Islet precursor cell (in vitro differentiated cells): ENCODE data around the gene ZNF548.
A peak's percentile ranks its signal among the peaks of the same experiment; 100 is the strongest.
"Not testable (repeated sequence)": the region's sequence is repeated elsewhere in the genome, so short reads cannot be mapped to it uniquely, and the experiment has no call there.

Source experiments
- DNase-seq: peaks from one replicate; pipeline ENCODE4 v3.0.0-alpha.2; 2018

The ZNF548 gene

DNA sequence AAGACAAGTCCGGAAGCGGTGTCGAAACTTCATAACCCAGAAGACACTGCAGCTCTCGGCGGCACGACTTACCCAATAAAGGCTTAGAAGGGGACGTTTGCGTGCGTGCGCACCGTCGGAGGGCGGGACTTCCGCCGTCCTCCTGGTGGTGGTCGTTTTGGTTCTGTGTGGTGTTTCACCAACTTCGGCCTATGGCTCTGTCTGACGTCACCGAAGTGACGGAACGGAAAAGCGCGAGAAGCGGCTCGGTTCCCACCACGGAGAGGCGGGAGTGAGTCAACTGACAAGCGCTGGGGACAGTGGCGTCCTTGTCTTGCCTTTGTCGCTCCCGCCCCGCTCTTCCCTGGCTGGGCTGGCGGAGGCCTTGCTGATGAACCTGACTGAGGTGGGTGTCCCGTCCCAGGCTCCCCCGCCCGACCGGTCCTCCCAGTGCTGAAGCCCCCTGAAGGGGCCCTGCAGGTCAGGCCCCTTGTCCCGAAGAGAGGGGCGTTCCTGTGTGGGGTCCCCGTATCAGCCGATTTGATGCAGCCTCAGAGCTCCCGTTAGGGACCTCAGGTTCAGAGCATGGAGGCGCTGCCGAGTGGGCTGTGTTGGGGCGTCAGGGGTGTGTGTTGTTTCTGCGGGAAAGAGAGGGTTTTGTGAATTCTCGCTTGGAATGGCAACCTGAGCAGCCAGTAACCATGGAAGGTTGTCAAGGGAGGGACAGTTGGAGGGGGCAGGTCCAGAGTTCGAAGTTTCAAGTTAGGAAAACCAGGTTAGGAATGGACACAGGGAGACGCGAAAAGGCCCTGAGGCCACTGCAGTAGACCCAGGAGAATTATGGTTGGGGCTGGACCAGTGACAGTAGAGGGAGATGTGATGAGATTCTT lies at the start of gene ZNF548:
TSS of gene ZNF548 (plus strand) at position 125 of the 869 bp plus-strand sequence. CDS start at position 371, 246 bp downstream.
- peak; percentile 100 for DNase-seq

DNA sequence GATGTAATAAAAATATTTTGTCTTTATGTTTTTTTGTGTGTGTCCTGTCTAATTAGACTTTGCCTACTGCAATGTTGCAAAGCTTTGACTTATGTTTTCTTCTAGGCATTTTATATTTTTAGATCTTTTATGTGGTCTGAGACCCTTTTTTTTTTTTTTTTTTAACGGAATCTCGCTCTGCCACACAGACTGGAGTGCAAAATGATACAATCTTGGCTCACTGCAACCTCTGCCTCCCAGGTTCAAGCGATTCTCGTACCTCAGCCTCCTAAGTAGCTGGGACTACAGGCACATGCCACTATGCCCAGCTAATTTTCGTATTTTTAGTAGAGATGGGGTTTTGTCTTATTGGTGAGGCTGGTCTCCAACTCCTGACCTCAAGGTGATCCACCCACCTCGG lies 47.1 kb upstream of the ZNF548 start:
- no peak for DNase-seq

DNA sequence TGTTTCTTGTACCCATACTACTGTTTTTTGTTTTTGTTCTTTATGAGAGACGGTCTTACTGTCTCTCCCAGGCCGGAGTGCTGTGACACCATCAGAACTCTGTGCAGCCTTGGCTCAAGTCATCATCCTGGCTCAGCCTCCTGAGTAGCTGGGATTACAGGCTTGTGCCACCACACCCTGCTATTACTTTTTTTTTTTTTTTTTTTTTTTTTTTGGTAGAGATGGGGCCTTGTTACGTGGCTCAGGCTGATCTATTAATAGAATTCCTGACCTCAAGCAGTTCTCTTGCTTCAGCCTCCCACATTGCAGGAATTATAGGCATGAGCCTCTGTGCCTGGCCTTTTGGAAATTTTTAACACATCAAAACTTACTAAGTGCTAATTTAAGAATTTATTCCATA lies 41.5 kb upstream of the ZNF548 start:
- DNase-seq: no peak

DNA sequence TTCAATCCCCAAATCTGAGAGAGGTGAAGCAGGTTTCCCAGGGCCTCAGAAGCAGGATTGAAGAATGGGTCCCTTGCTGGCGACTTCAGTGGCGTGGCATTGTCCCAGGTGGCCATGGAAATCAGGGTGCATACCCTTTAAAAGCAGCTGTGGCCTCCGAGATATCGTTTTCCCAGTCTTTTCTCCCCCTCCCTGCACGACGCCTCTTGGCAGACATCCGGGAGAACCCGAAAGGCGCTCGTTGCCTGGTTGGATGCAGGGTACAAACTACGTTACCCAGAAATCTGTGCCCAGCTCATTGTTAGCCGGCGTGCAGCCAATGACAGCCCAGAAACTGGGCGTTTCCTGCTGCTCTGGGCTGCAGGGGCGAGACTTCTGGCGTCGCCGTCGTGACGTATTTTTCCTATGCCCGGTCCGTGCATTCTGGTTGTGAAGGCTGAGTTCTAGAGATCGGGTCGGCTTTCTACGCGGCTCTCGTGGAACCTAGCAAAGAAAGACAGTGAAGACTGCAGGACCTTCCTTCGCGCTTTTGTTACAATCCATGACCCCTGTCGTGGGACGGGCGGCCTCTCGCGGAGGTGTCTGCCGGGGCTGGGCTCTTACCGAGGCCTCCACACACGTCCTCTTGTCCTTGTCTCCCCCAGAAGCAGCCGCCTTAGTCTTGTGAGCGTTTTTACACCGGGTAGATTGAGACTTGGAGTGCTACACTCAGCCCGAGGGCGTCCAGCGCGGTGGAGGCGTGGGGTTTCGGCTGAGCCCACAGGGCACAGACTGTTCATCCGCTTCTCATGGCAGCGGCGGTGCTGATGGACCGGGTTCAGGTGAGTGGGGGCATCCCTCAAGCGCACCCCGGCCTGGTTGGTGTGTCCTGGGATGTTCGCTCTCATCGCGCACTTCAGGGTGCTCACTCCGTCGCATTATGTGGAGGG lies 38.5 kb upstream of the ZNF548 start, which contains the start of gene ZNF304:
TSS of gene ZNF304 (plus strand) at position 395 of the 929 bp plus-strand sequence. CDS start at position 789, 394 bp downstream.
- DNase-seq: peak; percentile 97

DNA sequence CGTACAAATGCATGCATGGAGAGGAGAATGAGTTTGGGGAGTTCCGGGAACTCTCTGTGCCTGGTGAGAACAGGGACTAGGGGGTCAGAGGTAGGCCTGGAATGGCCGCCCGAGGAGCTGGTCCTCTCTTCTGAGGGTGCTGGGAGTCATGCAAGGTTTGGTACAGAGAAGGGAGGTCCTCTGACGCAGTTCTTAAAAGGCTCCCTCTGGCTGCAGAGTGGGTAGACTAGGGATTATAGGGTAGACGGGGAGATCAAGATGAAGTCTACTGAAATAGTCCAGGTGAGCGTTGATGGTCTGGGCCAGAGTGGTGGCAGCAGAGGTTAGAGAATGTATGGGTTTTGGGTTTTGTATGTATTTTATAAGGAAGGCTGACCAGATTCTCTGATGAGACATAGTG lies 37.8 kb upstream of the ZNF548 start:
- no peak for DNase-seq

DNA sequence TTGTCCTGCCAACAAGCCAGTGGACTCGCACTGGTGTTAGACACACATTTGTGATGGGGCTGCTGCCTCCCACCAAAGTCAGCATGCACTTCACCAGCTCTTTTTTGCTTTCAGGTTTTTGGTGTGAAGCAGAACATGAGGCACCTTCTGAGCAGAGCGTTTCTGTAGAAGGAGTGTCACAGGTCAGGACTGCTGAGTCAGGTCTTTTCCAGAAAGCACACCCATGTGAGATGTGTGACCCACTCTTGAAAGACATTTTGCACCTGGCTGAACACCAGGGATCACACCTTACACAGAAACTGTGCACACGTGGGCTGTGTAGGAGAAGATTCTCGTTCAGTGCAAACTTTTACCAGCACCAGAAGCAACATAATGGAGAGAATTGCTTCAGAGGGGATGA lies 33.7 kb upstream of the ZNF548 start:
- DNase-seq: no peak

DNA sequence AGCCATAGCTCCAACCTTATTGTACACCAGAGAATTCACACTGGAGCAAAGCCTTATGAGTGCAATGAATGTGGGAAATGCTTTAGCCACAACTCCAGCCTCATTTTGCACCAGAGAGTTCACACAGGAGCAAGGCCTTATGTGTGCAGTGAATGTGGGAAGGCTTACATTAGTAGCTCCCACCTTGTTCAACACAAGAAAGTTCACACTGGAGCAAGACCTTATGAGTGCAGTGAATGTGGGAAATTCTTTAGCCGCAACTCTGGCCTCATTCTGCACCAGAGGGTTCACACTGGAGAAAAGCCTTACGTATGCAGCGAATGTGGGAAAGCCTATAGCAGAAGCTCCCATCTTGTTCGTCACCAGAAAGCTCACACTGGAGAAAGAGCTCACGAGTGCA lies 32.2 kb upstream of the ZNF548 start:
- no peak for DNase-seq

DNA sequence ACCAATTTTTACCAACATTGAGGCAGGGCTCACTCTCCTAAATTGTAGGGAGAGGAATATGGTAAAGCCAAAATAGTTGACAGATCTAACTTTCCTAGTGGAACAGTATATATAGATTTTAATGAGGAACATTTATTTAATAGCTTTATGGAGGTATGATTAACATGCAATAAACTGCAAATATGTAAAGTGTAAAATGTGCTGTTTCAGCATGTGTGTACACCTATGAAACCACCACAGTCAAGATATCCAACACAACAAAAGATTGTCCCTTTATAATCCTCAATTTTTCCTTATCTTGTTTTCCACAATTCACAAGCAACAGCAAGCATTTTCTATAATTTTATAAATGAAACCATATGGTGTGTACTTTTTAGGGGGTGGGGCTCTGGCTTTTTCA lies 30.4 kb upstream of the ZNF548 start:
- DNase-seq: no peak

DNA sequence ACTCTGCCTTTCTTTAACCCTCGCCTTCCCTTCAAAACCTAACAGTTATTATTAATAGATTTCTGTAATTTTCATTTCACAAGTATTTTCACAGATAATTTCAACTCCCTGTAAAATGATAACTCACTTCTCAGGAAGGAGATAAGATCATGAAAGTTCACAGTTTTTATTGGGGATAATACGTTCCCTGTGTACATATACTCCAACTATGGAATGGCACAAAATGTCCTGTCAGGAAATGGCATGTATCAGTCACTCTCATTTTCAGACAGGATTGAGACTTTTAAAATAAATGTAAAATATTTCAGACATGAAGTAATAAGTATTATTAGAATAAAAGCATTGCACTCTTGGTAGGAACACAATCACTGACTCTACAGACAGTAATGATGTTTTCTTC lies 27.2 kb upstream of the ZNF548 start:
- no peak for DNase-seq

DNA sequence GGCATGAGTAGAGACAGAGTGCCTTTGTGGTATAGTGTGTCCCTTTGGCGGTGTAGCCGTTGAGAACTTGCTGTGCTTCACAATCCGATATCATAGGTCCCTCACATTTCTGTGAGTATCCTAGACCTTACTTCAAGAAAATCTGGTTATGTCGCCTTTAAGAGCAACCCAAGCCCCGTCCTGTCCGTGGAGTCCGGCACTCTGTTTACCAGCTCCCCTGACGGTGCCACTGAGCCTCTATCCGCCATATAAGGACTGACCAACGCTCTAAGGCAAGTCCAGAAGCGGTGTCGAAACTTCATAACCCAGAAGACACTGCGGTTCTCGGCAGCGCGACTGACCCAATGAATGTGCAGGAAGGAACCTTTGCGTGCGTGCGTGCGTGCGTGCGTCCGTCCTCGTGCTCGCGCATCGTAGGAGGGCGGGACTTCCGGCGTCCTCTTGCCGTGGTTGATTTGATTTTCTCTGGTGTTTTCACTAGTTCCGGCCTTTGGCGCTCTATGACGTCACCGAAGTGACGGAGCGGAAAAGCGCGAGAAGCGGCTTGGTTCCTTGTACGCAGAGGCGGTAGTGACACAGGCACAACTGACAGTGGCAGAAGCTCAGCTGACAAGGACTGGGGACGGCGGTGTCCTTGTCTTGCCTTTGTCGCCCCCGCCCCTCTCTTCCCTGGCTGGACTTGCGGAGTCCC lies 26.5 kb upstream of the ZNF548 start, which contains the start of the genes TRAPPC2B and ZNF547:
TSS of gene TRAPPC2B (plus strand) at position 555 of the 691 bp plus-strand sequence. CDS start 1,283 bp downstream, outside the sequence.
TSS of gene ZNF547 (plus strand) at position 555 of the 691 bp plus-strand sequence. CDS start 5,005 bp downstream, outside the sequence.
- peak; percentile 100 for DNase-seq

DNA sequence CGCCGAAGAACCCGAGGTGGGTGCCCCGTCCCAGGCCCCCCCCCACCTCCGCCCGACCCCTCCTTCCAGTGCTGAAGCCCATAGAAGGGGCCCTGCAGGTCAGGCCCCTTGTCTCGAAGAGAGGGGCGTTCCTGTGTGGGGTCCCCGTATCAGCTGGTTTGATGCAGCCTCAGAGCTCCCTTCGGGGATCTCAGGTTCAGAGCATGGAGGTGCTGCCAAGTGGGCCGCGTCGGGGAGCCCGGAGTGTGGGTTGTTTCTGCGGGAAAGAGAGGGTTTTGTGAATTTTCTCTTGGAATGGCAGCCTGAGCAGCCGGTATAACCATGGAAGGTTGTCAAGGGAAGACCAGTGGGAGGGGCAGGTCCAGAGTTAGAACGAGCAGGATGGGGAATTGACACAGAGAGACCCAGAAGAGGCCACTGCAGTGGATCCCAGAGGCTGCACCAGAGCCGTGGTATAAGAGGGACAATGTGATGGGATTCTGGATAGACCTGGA lies 25.9 kb upstream of the ZNF548 start:
- no peak for DNase-seq

DNA sequence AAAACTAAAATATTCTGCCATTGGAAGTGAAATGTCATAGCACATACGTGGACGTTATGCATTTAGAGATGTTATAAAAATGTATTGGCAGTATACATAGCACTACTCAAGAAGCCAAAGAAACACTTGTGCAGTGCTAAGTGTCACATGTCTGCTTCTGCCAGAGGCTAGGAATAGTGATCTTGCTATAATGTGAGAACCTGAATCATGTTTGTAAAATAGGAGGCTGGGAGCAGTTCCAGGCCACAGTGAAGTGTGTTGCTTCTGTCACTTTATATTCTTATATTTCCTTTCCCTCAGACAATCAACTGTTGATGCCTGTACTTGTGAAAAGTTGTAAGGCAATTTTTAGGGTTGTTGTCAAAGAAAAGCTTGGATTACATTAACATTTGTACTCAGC lies 22.9 kb upstream of the ZNF548 start:
- no peak for DNase-seq

DNA sequence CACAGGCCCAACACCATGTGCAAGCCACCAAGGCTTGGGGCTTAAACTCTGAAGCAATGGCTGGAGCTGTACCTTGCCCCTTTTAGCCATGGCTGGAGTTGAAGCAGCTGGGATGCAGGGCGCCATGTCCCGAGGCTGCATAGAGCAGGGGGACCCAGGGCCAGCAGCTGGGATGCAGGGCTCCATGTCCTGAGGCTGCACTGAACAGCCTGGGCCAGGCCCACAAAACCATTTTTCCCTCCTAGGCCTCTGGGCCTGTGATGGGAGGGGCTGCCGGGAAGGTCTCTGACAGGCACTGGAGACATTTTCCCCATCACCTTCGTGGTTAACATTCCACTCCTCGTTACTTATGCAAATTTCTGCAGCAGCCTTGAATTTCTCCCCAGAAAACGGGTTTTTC lies 15.5 kb upstream of the ZNF548 start:
- DNase-seq: no peak

DNA sequence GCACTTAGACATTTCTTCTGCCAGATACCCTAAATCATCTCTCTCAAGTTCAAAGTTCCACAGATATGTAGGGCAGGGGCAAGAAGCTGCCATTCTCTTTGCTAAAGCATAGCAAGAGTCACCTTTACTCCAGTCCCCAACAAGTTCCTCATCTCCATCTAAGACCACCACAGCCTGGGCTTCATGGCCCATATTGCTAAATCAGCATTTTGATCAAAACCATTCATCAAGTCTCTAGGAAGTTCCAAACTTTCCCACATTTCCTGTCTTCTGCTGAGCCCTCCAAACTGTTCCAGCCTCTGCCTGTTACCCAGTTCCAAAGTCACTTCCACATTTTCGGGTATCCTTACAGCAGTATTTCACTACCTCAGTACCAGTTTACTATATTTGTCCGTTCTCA lies 15.0 kb upstream of the ZNF548 start:
- not testable (repeated sequence) for DNase-seq

DNA sequence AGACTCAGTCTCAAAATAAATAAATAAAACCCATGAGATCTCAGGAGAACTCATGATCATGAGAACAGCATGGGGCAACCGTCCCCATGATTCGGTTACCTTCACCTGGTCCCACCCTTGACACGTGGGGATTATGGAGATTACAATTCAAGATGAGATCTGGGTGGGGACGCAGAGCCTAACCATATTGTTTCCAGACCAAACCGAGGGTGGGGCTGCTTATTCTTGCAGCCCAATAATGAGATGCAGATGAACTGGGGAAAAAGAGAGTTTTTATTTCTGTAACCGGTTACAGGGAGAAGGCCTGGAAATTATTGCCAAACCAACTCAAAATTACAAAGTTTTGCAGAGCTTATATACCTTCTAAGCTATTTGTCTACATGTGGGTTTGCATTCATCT lies 13.5 kb upstream of the ZNF548 start:
- no peak for DNase-seq

DNA sequence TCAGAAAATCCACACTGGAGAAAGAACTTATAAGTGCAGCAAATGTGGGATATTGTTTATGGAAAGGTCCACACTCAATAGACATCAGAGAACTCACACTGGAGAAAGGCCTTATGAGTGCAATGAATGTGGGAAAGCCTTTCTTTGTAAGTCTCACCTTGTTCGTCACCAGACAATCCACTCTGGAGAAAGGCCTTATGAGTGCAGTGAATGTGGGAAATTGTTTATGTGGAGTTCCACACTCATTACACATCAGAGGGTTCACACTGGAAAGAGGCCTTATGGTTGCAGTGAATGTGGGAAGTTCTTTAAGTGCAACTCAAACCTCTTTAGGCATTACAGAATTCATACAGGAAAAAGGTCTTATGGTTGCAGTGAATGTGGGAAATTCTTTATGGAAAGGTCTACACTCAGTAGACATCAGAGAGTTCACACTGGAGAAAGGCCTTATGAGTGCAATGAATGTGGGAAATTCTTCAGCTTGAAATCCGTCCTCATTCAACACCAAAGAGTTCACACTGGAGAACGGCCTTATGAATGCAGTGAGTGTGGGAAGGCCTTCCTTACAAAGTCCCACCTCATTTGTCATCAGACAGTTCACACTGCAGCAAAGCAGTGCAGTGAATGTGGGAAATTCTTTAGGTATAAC lies 12.0 kb upstream of the ZNF548 start:
- DNase-seq: no peak

DNA sequence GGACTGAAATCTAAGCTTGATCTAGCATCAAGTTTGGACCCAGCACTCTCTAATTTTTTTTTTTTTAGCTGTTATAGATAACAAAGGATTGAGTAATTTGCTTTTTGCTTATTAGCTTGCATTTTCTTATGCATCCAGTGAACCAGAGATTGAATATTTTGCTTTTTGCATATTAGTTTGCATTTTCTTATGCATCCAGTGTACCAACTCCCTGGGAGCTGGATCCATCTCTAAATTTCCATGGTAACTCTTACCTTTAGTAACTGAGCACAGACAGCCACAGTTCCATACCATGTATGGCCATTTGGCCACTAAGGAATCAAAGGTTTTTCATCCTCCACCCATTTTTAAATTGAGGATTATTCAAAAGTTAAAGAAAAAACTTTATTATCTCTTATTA lies 8.7 kb upstream of the ZNF548 start:
- no peak for DNase-seq

DNA sequence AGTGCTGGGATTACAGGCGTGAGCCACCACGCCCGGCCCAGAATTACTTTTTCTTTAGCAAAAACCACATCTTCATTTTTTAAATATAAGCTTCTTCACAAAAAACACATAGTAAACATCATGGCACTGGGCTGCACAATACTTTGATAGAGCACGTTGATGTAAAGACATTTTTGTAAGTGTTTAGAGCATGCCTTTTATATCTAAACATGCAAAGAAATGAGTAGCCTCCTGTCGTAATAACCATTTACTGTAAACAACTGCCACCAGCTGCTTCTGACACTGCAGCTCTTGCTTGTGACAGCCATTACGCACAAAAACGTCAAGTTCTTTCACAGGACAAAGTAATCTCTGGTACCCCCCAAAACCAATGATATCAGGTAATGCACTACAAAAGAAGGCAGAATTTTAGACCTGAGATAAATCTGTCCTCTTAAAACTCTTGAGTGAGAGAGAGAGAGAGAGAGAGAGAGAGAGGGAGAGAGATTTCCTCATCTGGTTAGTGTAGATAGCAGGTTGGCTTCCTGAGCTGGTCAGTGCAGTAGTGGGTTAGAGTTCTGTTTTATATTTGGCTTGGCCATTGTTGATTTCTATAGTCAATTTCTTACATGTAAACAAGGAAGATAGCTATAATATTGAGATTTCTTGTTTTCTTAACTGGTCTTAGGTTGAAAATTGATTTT lies 6.7 kb upstream of the ZNF548 start:
- DNase-seq: no peak

DNA sequence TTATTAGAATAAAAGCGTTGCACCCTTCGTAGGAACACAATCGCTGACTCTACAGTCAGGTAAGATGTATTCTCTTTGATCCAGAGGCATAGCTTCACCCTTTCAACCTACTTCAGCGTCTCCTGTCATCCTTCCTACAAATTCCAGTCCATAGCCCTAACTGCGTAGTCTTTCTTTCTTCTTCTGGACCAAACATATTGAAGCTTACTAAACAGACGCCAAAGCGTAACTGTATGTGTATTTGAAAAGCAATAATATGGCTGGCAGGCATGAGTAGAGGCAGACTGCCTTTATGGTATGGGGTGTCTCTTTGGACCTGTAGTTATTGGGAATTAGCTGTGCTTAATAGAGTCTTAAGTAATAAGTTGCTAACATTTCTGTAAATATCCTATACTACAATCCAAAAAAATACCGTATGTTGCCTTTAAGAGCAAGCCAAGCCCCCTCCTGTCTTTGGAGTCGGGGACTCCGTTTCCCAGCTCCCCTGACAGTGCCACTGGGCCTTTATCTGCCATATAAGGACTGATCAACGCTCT lies 392 bp upstream of the ZNF548 start:
- no peak for DNase-seq

DNA sequence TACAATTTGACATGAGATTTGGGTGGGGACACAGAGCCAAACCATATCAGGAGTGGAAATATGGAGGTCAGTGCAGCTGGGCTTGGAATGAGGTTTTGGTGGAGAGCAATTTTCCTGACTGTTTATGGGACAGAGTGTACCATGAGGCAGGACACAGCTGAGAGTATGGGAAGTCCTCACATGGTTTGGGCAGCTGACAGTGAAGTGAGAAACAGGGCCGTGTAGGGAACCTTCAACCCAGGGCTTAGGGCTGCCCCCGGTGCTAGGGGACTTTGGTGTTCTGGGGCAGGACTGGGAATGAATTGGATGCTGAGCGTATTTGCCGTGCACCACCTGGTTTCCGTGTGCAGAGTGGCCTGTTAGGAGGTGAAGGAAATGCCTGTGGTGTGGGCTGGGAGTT lies 6.1 kb downstream of the ZNF548 start:
- DNase-seq: no peak

DNA sequence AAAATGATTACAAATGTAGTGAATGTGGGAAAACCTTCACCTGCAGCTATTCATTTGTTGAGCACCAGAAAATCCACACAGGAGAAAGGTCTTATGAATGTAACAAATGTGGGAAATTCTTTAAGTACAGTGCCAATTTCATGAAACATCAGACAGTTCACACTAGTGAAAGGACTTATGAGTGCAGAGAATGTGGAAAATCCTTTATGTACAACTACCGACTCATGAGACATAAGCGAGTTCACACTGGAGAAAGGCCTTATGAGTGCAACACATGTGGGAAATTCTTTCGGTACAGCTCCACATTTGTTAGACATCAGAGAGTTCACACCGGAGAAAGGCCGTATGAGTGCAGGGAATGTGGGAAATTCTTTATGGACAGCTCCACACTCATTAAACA lies 9.2 kb downstream of the ZNF548 start:
- DNase-seq: no peak
